ENCODE measurements around the gene RELL1.
A peak's percentile ranks its signal among the peaks of the same experiment; 100 is the strongest.

RELL1 gene

GRCh38 chr4:37648084-37648817 lies 37.9 kb downstream of the RELL1 start:
- peaks cover 0 to 20% of the 10 kb centered on the region in 2 experiments; a peak in 1 of 3 replicates for H3K36me3 ChIP-seq (ENCODE audit: control insufficient read depth in 2 of 2, insufficient read depth in 1 of 2, low read length in 2 of 2)
- CTCF ChIA-PET, result interaction anchor here (1.8 kb wide), 1 partner anchor 11 kb away, joined by 4 read pairs; no protein-coding TSS in a partner anchor
- H3K4me3 ChIP-seq (ENCODE audit: low read depth, low read length), result no peak overlapping the region
- TF ChIP-seq ZFHX2 (tag by site-specific recombination; conservative IDR thresholded peaks at IDR 0.05) (peak; percentile 32; the same call in 1 of the 2 replicates), PRDM1 (tag by site-specific recombination; IDR thresholded peaks at IDR 0.05) (peak; percentile 43; the same call in 1 of the 2 replicates), ZNF121 (tag by site-specific recombination; IDR thresholded peaks at IDR 0.05) (no peak), ZNF366 (tag by site-specific recombination; conservative IDR thresholded peaks at IDR 0.05) (0 out of 2 replicates have a peak, but pooled peaks have one; percentile 11), SP7 (tag by site-specific recombination; IDR thresholded peaks at IDR 0.05) (peak; percentile 54; the same call in 1 of the 2 replicates), KLF17 (tag by site-specific recombination; IDR thresholded peaks at IDR 0.05) (peak; percentile 27; the same call in 1 of the 2 replicates), ZNF621 (tag by site-specific recombination; IDR thresholded peaks at IDR 0.05) (no peak), ZNF600 (tag by site-specific recombination; IDR thresholded peaks at IDR 0.05) (peak; percentile 58), GFI1B (tag by site-specific recombination; IDR thresholded peaks at IDR 0.05) (peak; percentile 50; the same call in 1 of the 2 replicates), ZBTB8A (tag by site-specific recombination; IDR thresholded peaks at IDR 0.05) (no peak)
- TF ChIP-seq, protein P1, sequence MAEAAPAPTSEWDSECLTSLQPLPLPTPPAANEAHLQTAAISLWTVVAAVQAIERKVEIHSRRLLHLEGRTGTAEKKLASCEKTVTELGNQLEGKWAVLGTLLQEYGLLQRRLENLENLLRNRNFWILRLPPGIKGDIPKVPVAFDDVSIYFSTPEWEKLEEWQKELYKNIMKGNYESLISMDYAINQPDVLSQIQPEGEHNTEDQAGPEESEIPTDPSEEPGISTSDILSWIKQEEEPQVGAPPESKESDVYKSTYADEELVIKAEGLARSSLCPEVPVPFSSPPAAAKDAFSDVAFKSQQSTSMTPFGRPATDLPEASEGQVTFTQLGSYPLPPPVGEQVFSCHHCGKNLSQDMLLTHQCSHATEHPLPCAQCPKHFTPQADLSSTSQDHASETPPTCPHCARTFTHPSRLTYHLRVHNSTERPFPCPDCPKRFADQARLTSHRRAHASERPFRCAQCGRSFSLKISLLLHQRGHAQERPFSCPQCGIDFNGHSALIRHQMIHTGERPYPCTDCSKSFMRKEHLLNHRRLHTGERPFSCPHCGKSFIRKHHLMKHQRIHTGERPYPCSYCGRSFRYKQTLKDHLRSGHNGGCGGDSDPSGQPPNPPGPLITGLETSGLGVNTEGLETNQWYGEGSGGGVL (tag by site-specific recombination; IDR thresholded peaks at IDR 0.05), result peak; percentile 36; the same call in 1 of the 2 replicates
- TF ChIP-seq, protein P2, sequence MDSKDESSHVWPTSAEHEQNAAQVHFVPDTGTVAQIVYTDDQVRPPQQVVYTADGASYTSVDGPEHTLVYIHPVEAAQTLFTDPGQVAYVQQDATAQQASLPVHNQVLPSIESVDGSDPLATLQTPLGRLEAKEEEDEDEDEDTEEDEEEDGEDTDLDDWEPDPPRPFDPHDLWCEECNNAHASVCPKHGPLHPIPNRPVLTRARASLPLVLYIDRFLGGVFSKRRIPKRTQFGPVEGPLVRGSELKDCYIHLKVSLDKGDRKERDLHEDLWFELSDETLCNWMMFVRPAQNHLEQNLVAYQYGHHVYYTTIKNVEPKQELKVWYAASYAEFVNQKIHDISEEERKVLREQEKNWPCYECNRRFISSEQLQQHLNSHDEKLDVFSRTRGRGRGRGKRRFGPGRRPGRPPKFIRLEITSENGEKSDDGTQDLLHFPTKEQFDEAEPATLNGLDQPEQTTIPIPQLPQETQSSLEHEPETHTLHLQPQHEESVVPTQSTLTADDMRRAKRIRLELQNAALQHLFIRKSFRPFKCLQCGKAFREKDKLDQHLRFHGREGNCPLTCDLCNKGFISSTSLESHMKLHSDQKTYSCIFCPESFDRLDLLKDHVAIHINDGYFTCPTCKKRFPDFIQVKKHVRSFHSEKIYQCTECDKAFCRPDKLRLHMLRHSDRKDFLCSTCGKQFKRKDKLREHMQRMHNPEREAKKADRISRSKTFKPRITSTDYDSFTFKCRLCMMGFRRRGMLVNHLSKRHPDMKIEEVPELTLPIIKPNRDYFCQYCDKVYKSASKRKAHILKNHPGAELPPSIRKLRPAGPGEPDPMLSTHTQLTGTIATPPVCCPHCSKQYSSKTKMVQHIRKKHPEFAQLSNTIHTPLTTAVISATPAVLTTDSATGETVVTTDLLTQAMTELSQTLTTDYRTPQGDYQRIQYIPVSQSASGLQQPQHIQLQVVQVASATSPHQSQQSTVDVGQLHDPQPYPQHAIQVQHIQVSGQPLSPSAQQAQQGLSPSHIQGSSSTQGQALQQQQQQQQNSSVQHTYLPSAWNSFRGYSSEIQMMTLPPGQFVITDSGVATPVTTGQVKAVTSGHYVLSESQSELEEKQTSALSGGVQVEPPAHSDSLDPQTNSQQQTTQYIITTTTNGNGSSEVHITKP (tag by site-specific recombination; IDR thresholded peaks at IDR 0.05), result peak; percentile 77
- H3K4me1 ChIP-seq (ENCODE audit: control insufficient read depth, insufficient read depth, low read length), result no peaks in the 10 kb centered on the region
- POLR2A ChIA-PET, result no interaction called here
- H3K27ac ChIP-seq (ENCODE audit: extremely low read depth, low read depth, low read length), result no peak overlapping the region
- no peaks in the 10 kb centered on the region for H3K9me3 ChIP-seq (ENCODE audit: control insufficient read depth, insufficient read depth, low read depth, low read length)

- no peak overlapping the region for H3K27ac ChIP-seq (ENCODE audit: extremely low read depth, low read depth, low read length)
- CTCF ChIA-PET, result interaction anchor here (1.3 kb wide), 1 partner anchor 9 kb away, joined by 3 read pairs; no protein-coding TSS in a partner anchor
- H3K4me1 ChIP-seq (ENCODE audit: control insufficient read depth, insufficient read depth, low read length), result no peaks in the 10 kb centered on the region
- POLR2A ChIA-PET, result no interaction called here
- no peaks in the 10 kb centered on the region for H3K9me3 ChIP-seq (ENCODE audit: control insufficient read depth, insufficient read depth, low read depth, low read length)
- H3K36me3 ChIP-seq (ENCODE audit: control insufficient read depth in 2 of 2, insufficient read depth in 1 of 2, low read length in 2 of 2), result peaks cover 0 to 20% of the 10 kb centered on the region in 2 experiments; a peak in 1 of 3 replicates
- no peak overlapping the region for H3K4me3 ChIP-seq (ENCODE audit: low read depth, low read length)
- TF ChIP-seq ZNF114 (tag by site-specific recombination; IDR thresholded peaks at IDR 0.05) (no peak), ZNF610 (tag by site-specific recombination; IDR thresholded peaks at IDR 0.05; ENCODE audit: borderline replicate concordance) (no peak), SP3 (tag by site-specific recombination; IDR thresholded peaks at IDR 0.05) (no peak), ZNF175 (tag by site-specific recombination; IDR thresholded peaks at IDR 0.05) (no peak), ZNF37A (tag by site-specific recombination; IDR thresholded peaks at IDR 0.05) (no peak), ZNF132 (tag by site-specific recombination; IDR thresholded peaks at IDR 0.05; ENCODE audit: borderline replicate concordance) (no peak), ZNF626 (tag by site-specific recombination; IDR thresholded peaks at IDR 0.05) (no peak), TSHZ1 (tag by site-specific recombination; IDR thresholded peaks at IDR 0.05; ENCODE audit: borderline replicate concordance) (no peak), ZNF560 (tag by site-specific recombination; IDR thresholded peaks at IDR 0.05; ENCODE audit: borderline replicate concordance) (no peak), CTCF (tag by site-specific recombination; IDR thresholded peaks at IDR 0.05) (no peak), SCRT2 (tag by site-specific recombination; IDR thresholded peaks at IDR 0.05) (no peak)
Observed at GRCh38 chr4:37646247-37646646, 39.9 kb downstream of the RELL1 start.
